SH-SY5Y (cell line): ENCODE measurements around the gene HTR7.

ENCODE experiments used
- GATA2 ChIP-seq: IDR thresholded peaks from 2 replicates; pipeline ENCODE4 v1.6.1; 2011; ENCODE audit warnings: mild to moderate bottlenecking, low read depth, low read length
- GATA3 ChIP-seq: IDR thresholded peaks from 2 replicates; pipeline ENCODE4 v1.6.1; 2011; ENCODE audit warnings: low read depth, mild to moderate bottlenecking, low read length, moderate library complexity

GRCh38 chr10:90722832-90723231, 135.0 kb downstream of the HTR7 start:
- no peak for TF ChIP-seq GATA2
- TF ChIP-seq GATA3, result no peak
